Sigmoid colon (tissue), 7 donors: ENCODE data around the gene TOM1L2. TPM values are rescaled to one million over a fixed set of nuclear protein-coding genes. Genes with fewer than 3 reads are reported as not detected.

Source experiments
- DNase-seq: peaks from one replicate; pipeline ENCODE4 v3.0.0-alpha.2; 2019
- H3K27ac ChIP-seq, 4 donors: fragments of 200-600 bp; sonication (generic); one replicate each; pipeline ENCODE4 v1.5.1; 2016 to 2019; ENCODE audit warnings: mild to moderate bottlenecking in 1 of 4
- H3K27me3 ChIP-seq, 3 donors: fragments of 200-600 bp; sonication (generic); one replicate each; pipeline ENCODE4 v1.5.1; 2019; ENCODE audit warnings: mild to moderate bottlenecking in 1 of 3
- H3K36me3 ChIP-seq, 4 donors: fragments of 200-600 bp; sonication (generic); one replicate each; pipeline ENCODE4 v1.5.1; 2016 to 2019
- H3K4me1 ChIP-seq, 4 donors: fragments of 200-600 bp; sonication (generic); one replicate each; pipeline ENCODE4 v1.5.1; 2017 to 2019
- H3K4me3 ChIP-seq, 4 donors: fragments of 200-600 bp; sonication (generic); one replicate each; pipeline ENCODE4 v1.5.1; 2017 to 2019; ENCODE audit warnings: mild to moderate bottlenecking in 2 of 4, moderate library complexity in 1 of 4
- H3K9me3 ChIP-seq, 4 donors: fragments of 200-600 bp in 3 of 4; sonication (generic) in 3 of 4; one replicate each; pipeline versions ENCODE4 v1.5.1 to v1.6.1; 2013 to 2019
- EP300 ChIP-seq, 4 donors: sonication (generic); formaldehyde crosslinking; IDR thresholded peaks; one replicate each; pipeline ENCODE4 v1.6.1; 2017; ENCODE audit warnings: antibody characterized with exemption in 4 of 4
- POLR2A ChIP-seq, 2 donors: fragments of 450-650 bp; IDR thresholded peaks; one replicate each; pipeline ENCODE4 v1.6.1; 2016; ENCODE audit warnings: antibody characterized with exemption in 2 of 2, mild to moderate bottlenecking in 2 of 2, moderate library complexity in 2 of 2
- POLR2AphosphoS5 ChIP-seq, 4 donors: sonication (generic); formaldehyde crosslinking; IDR thresholded peaks; one replicate each; pipeline ENCODE4 v1.6.1; 2017; ENCODE audit warnings: antibody characterized with exemption in 4 of 4
- WGBS, 2 donors: extraction: QIAGEN DNeasy Blood & Tissue Kit; methylation state at CpG; one replicate each; pipeline ENCODE4 v1.1.7; 2013; 5-methylcytosine and 5-hydroxymethylcytosine counted together
- intact Hi-C: fragments of 100-400 bp; cut with DNase I; formaldehyde crosslinking; loops from one replicate; pipeline ENCODE4 v1.15.1; 2023
- polyA plus RNA-seq, 3 donors: library from polyadenylated mRNA; stranded (reverse); fragments of 200-250 nt; gene quantifications; one replicate each; pipeline ENCODE4 v1.2.3, GENCODE V29; 2013
- total RNA-seq, 4 donors: library from RNA; depleted of rRNA; stranded (reverse); fragments of >200 nt; gene quantifications; one replicate each; pipeline ENCODE4 v1.1.0, GENCODE V29; 2016
- TF ChIP-seq, protein P1 (sequence below), 4 experiments: fragments of 450-650 bp in 3 of 4; fragments of 200-600 bp in 1 of 4; IDR thresholded peaks; one replicate each; pipeline ENCODE4 v1.5.1; 2016 to 2019; ENCODE audit warnings: antibody characterized with exemption in 4 of 4, mild to moderate bottlenecking in 3 of 4, moderate library complexity in 2 of 4
- donor health status: healthy with polysubstance abuse.
- donor health status: Bipolar disorder and iron deficiency.
- donor health status: healthy.

Gene TOM1L2
- total and polyA plus RNA-seq, 7 donors, result 13.8 to 215 (median 43.3) TPM

DNA sequence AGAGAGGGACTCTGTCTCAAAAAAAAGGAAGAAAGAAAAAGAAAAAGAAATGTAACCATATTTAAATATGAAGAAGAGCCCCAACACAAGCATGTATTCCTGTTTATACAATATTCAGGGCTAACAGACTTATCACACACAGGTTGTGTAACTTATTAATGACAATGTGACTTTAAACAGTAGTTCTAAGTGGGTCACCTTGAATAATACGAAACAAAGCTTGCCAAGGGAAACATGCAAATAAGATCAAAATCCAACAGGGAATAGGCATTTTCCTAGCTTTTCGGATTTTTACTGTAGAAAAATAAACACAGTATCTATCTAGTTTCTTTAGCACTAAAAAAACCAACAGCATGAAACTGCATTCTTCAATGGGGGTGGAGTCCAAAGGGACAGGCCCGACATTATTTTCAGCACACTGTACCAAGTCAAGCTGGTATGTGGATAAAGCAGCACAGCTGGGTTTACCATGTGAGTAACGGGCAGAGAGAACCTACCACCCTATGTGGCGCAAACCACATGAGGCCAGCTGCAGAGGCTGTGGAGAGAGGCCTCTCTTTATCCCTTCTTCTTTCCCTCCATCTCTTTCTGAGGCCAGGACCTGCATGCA is 45.3 kb downstream of the TOM1L2 start:
- 71 to 76% methylated on average over 5 of the region's 5 CpGs for WGBS, 2 donors
- Histone ChIP-seq H3K9me3 (no peaks in the 10 kb centered on the region), H3K36me3 (no peaks in the 10 kb centered on the region), H3K27me3 (no peaks in the 10 kb centered on the region), H3K4me3 (no peak overlapping the region), H3K27ac (no peak overlapping the region), H3K4me1 (peaks cover 0 to 73% (median 53%) of the 10 kb centered on the region in 4 donors)
- DNase-seq, result no peak
- intact Hi-C loops, result no loop called here
- TF ChIP-seq POLR2A (IDR thresholded peaks at IDR 0.05) (no peak), EP300 (IDR thresholded peaks at IDR 0.05) (no peak), POLR2AphosphoS5 (IDR thresholded peaks at IDR 0.05) (no peak)
- TF ChIP-seq, protein P1, sequence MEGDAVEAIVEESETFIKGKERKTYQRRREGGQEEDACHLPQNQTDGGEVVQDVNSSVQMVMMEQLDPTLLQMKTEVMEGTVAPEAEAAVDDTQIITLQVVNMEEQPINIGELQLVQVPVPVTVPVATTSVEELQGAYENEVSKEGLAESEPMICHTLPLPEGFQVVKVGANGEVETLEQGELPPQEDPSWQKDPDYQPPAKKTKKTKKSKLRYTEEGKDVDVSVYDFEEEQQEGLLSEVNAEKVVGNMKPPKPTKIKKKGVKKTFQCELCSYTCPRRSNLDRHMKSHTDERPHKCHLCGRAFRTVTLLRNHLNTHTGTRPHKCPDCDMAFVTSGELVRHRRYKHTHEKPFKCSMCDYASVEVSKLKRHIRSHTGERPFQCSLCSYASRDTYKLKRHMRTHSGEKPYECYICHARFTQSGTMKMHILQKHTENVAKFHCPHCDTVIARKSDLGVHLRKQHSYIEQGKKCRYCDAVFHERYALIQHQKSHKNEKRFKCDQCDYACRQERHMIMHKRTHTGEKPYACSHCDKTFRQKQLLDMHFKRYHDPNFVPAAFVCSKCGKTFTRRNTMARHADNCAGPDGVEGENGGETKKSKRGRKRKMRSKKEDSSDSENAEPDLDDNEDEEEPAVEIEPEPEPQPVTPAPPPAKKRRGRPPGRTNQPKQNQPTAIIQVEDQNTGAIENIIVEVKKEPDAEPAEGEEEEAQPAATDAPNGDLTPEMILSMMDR (IDR thresholded peaks at IDR 0.05), result no peak

DNA sequence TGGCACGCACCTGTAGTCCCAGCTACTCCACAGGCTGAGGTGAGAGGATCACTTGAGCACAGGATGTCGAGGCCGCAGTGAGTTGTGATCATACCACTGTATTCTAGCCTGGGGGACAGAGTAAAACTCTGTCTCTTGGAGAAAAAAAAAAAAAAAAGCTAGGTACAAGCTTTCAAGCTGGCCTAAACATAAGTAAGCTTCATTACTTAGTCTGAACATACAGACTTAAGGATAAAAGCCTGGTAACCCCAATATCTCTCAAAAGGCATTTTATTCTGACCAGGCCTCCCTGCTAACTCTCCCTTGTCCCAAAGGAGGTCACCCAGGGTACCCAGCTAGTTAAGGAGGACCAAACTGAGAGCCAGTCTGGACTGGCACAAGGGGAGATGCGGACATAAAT is 46.2 kb downstream of the TOM1L2 start:
- H3K27ac ChIP-seq, result no peak overlapping the region

DNA sequence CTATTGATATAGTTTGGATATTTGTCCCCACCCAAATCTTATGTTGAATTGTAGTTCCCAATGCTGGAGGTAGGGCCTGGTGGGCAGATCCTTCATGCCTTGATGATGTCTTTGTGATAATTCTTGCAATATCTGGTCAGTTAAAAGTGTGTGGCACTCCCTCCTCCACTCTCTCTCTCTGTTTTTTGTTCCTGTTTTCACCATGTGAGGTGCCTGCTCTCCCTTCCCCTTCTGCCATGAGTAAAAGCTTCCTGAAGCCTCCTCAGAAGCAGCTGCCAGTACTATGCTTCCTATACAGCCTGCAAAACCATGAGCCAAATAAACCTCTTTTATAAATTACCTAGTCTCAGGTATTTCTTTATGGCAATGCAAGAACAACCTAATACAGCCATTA is 47.3 kb downstream of the TOM1L2 start:
- Histone ChIP-seq H3K27me3 (no peaks in the 10 kb centered on the region), H3K4me1 (peaks cover 0 to 74% (median 62%) of the 10 kb centered on the region in 4 donors), H3K27ac (no peak overlapping the region), H3K36me3 (no peaks in the 10 kb centered on the region), H3K4me3 (no peak overlapping the region), H3K9me3 (no peaks in the 10 kb centered on the region)
- intact Hi-C loops, result loop anchor here (5.0 kb wide), 2 partner anchors 48 to 112 kb away; partner anchors contain the start of genes ATPAF2 and GID4
- TF ChIP-seq POLR2A (IDR thresholded peaks at IDR 0.05) (no peak), POLR2AphosphoS5 (IDR thresholded peaks at IDR 0.05) (no peak), EP300 (IDR thresholded peaks at IDR 0.05) (no peak)
- TF ChIP-seq, protein P1 (IDR thresholded peaks at IDR 0.05), result no peak
- no peak for DNase-seq

More for the DNA sequence above, 46.2 kb downstream of the TOM1L2 start:
- WGBS, 2 donors, result 86% methylated on average over 4 of the region's 4 CpGs
- Histone ChIP-seq H3K27me3 (no peaks in the 10 kb centered on the region), H3K4me1 (peaks cover 0 to 76% (median 59%) of the 10 kb centered on the region in 4 donors), H3K36me3 (no peaks in the 10 kb centered on the region), H3K4me3 (no peak overlapping the region), H3K9me3 (no peaks in the 10 kb centered on the region)
- no peak for DNase-seq
- intact Hi-C loops, result no loop called here
- TF ChIP-seq EP300 (IDR thresholded peaks at IDR 0.05) (no peak), POLR2AphosphoS5 (IDR thresholded peaks at IDR 0.05) (no peak), POLR2A (IDR thresholded peaks at IDR 0.05) (no peak)
- TF ChIP-seq, protein P1 (IDR thresholded peaks at IDR 0.05), result no peak

DNA sequence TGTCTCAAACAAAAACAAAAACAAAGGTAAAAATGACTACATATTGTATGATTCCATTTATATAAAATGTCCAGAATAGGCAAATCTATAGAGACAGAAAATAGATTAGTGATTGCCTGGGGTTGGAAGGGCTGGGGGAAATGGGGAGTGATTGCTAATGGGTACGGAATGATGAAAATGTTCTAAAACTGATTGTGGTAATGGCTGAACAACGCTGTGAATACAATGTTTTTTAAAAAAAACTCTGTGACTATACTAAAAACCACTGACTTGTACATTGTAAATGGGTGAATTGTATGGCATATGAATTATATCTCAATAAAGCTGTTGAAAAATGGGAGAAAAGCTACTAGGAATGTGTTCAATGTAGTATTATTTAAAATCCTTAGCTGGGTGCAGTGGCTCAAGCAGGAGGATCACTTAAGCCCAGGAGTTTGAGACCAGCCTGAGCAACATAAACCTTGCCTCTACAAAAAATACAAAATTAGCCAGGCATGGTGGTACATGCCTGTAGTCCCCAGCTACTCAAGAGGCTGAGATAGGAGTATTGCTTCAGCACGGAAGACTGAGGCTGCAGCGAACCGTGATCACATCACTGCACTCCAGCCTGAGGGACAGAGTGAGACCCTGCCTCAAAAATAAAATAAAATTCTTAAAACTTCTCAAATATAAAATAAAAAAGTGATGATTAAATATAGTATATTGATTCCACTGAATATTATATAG is 47.9 kb downstream of the TOM1L2 start:
- Histone ChIP-seq H3K4me3 (no peak overlapping the region), H3K27ac (no peak overlapping the region), H3K4me1 (peaks cover 0 to 74% (median 62%) of the 10 kb centered on the region in 4 donors), H3K9me3 (no peaks in the 10 kb centered on the region), H3K36me3 (no peaks in the 10 kb centered on the region), H3K27me3 (no peaks in the 10 kb centered on the region)
- no peak for DNase-seq
- TF ChIP-seq, protein P1 (IDR thresholded peaks at IDR 0.05), result no peak
- TF ChIP-seq POLR2AphosphoS5 (IDR thresholded peaks at IDR 0.05), result no peak
- no peak for TF ChIP-seq POLR2A (IDR thresholded peaks at IDR 0.05)
- no peak for TF ChIP-seq EP300 (IDR thresholded peaks at IDR 0.05)
- intact Hi-C loops, result loop anchor here (5.0 kb wide), 2 partner anchors 47 to 113 kb away; partner anchors contain the start of genes ATPAF2 and GID4
- 98% methylated on average over 5 of the region's 5 CpGs for WGBS, 2 donors
